ENCODE measurements around the gene RSPO4.

DNA sequence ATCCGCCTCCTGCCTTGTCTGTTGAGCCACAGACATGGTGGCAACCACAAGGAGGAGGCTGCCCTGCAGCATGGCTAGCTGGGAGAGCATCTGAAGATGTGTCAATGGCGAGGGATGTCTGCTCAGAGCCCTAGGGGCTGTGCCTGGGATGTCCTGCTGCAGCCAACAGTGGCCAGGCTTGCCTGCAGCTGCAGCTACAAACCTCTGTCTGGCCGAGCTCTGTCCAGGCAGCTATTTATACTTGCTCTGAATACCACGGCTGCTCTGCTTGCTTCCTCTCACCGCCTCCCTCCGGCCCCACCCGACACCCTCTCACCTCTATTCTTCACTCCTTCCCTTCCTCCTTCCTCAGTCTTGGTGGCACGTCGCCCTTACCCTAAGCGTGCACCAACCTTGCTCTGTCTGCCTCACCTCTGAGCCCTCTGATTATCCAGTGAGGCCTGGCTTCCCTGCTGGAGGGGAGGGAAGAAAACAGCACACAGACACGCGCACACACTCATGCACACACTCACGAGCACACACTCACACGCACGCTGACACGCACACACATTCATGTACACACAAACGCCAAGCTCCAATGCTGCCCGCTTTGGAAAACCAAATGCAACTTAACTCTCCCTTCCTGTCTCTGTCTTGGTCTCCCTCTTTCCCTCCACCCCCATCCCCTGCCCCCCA is 85.8 kb downstream of the RSPO4 start, which contains the start of gene ANGPT4:
- TF ChIP-seq, protein P1, sequence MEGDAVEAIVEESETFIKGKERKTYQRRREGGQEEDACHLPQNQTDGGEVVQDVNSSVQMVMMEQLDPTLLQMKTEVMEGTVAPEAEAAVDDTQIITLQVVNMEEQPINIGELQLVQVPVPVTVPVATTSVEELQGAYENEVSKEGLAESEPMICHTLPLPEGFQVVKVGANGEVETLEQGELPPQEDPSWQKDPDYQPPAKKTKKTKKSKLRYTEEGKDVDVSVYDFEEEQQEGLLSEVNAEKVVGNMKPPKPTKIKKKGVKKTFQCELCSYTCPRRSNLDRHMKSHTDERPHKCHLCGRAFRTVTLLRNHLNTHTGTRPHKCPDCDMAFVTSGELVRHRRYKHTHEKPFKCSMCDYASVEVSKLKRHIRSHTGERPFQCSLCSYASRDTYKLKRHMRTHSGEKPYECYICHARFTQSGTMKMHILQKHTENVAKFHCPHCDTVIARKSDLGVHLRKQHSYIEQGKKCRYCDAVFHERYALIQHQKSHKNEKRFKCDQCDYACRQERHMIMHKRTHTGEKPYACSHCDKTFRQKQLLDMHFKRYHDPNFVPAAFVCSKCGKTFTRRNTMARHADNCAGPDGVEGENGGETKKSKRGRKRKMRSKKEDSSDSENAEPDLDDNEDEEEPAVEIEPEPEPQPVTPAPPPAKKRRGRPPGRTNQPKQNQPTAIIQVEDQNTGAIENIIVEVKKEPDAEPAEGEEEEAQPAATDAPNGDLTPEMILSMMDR (IDR thresholded peaks at IDR 0.05), result no peak
- TF ChIP-seq ZFX (IDR thresholded peaks at IDR 0.05; ENCODE audit: borderline replicate concordance), result no peak

All from 22Rv1 (cell line).